SK-N-SH treated with all-trans-retinoic acid at 6 μM for 48 hours (cell line): Measurements from ENCODE around the gene PLAGL1.

Experiments used
- CSRNP3 ChIP-seq: fragments of 250-450 bp; sonication (Bioruptor Pico); IDR thresholded peaks from 2 replicates; pipeline ENCODE4 v1.5.1; 2021; ENCODE audit warnings: mild to moderate bottlenecking, moderate library complexity
- PATZ1 ChIP-seq: fragments of 250-450 bp; sonication (Bioruptor Pico); IDR thresholded peaks from 2 replicates; pipeline ENCODE4 v1.8.0; 2020; ENCODE audit warnings: mild to moderate bottlenecking, moderate library complexity, borderline replicate concordance
- TF ChIP-seq, protein P1 (sequence below): fragments of 250-450 bp; sonication (Bioruptor Pico); IDR thresholded peaks from 2 replicates; pipeline ENCODE4 v1.8.0; 2021; ENCODE audit warnings: low read depth, mild to moderate bottlenecking, moderate library complexity, borderline replicate concordance

DNA sequence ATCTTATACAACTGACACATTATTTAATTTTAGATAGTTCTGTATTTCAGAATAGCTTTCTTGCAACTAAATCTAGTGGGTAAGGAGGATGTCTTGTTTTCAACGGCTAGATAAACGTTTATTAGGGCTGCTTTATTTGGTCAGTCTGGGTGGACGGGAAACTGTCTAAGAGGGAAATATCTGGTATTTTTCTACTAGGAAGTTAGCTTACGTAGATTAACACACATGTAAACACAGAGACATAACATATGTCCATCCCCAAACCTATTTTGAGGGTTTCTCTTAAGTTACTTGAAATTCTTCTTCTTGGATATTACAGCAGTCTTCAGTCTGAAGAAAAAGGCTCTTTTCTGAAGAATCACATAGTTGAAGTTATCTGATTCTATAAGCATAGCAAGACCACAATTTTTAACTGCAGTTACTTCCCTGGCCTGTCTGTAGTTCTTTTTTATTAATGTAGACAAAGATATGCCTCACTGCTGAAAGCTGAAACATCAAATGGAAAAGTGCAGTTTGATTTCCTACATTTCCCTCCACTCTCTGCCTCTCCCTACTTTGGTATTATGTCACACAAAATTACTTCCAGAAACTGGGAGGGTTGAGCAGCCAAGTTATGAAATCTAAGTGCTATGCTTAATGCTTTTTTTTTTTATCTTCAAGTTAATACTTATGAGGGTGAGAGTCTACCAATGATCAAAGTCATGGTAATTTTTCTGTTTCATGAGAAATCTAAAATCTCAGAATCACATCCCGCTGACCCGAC is 37.4 kb downstream of the PLAGL1 start:
- TF ChIP-seq PATZ1 (CRISPR knock-in tag) (no peak), CSRNP3 (no peak)
- TF ChIP-seq, protein P1, sequence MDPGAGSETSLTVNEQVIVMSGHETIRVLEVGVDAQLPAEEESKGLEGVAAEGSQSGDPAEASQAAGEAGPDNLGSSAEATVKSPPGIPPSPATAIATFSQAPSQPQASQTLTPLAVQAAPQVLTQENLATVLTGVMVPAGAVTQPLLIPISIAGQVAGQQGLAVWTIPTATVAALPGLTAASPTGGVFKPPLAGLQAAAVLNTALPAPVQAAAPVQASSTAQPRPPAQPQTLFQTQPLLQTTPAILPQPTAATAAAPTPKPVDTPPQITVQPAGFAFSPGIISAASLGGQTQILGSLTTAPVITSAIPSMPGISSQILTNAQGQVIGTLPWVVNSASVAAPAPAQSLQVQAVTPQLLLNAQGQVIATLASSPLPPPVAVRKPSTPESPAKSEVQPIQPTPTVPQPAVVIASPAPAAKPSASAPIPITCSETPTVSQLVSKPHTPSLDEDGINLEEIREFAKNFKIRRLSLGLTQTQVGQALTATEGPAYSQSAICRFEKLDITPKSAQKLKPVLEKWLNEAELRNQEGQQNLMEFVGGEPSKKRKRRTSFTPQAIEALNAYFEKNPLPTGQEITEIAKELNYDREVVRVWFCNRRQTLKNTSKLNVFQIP (CRISPR knock-in tag) = no peak
